Measurements from ENCODE around the gene TCF3.

DNA sequence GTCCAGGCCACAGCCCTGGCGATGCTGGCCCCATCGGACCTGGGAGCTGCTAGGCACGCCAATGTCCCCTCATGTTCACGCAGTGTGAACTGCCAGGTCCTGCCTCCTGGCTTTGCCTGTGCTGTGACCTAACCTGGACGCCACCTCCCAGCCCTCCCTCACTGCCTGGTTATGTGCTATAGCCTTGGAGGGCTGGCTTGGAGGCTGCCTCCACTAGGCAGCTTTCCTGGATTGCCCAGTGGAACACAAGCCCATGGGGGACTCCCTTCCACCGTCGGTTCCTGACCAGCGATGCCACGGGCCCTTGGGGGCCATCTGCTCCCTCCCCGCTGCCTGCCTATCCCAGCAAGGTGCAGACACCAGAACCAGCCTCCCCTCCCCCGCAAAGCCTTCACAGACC, 31.9 kb downstream of the TCF3 start:
- TF ChIP-seq ZNF274 (IDR thresholded peaks at IDR 0.05; ENCODE audit: low read depth, low read length), result no peak
- no peak for TF ChIP-seq YY1 (IDR thresholded peaks at IDR 0.05; ENCODE audit: insufficient read depth, insufficient read length)
